AG04449 (cell line): Measurements from ENCODE around the gene MYO1F.

Source experiments
- CTCF ChIA-PET: fragments of 350-600 bp; formaldehyde crosslinking; extraction: SDS; loops from one replicate; lab custom pipeline; 2021; ENCODE audit warnings: antibody characterized with exemption; lab: Yijun Ruan, JAX
- POLR2A ChIA-PET: fragments of 400-600, 350-600 bp; formaldehyde crosslinking; extraction: SDS; loops from one replicate; lab custom pipeline; 2020; ENCODE audit warnings: antibody characterized with exemption, inconsistent platforms; lab: Yijun Ruan, JAX
- DNase-seq: peaks from one replicate; pipeline ENCODE4 v3.0.0-alpha.2; 2010; ENCODE audit warnings: low read depth, low spot score
- H3K4me3 ChIP-seq: 2 replicates; pipeline ENCODE4 v1.5.1; 2011; ENCODE audit warnings: low read depth, mild to moderate bottlenecking, control low read depth, low read length
- CTCF ChIP-seq: IDR thresholded peaks from one replicate; pipeline ENCODE4 v1.5.1; 2011; ENCODE audit warnings: mild to moderate bottlenecking, moderate library complexity, low read length, control low read depth, inconsistent platforms; ENCODE audit not compliant: insufficient read depth; ENCODE audit errors: missing control alignments

MYO1F gene

GRCh38 chr19:8473648-8474476 is 103.4 kb downstream of the MYO1F start:
- no peak overlapping the region for H3K4me3 ChIP-seq
- no peak for DNase-seq
- no peak for TF ChIP-seq CTCF
- POLR2A ChIA-PET: no interaction called here
- CTCF ChIA-PET: interaction anchor here (0.6 to 1.3 kb wide), 3 partner anchors 24 to 120 kb away, joined by 3 to 6 read pairs (median 4); no protein-coding TSS in a partner anchor
